Left cardiac atrium (tissue), 4 donors: ENCODE data around the gene AOX1. TPM values are rescaled to one million over a fixed set of nuclear protein-coding genes. Genes with fewer than 3 reads are reported as not detected.
A peak's percentile ranks its signal among the peaks of the same experiment; 100 is the strongest.
"Not testable (repeated sequence)": the region's sequence is repeated elsewhere in the genome, so short reads cannot be mapped to it uniquely, and the experiment has no call there.

Experiments
- ATAC-seq, 2 donors: fragments of 200-7000 bp; cut with Tn5 transposase; one replicate each; pipeline ENCODE4 v1.9.1; 2020; ENCODE audit warnings: mild to moderate bottlenecking in 2 of 2, moderate library complexity in 2 of 2
- DNase-seq: peaks from one replicate; pipeline ENCODE4 v3.0.0-alpha.2; 2020
- intact Hi-C, 2 donors: fragments of 100-400 bp; cut with DNase I; formaldehyde crosslinking; loops; one replicate each; pipeline versions ENCODE4 v1.14.1 to v1.15.1; 2022 to 2023
- total RNA-seq, 2 donors: library from RNA; stranded (reverse); fragmentation: NEBNext Ultra II Directional; extraction: Animal tissue kit (Norgen Biotek cat#: 25700); gene quantifications; one replicate each; pipeline ENCODE4 v1.2.1, GENCODE V29; 2021
- donor health status: DM: no; HTN: yes; CAD: no.
- donor health status: DM: no; HTN: yes; CAD: no; lungs with severe emphysema.
- donor health status: DM: yes; HTN: yes; CAD: no.
- donor health status: Dilated cardiomyopathy.

Gene AOX1
- total RNA-seq, 2 donors from 2014 or later = 16.6 to 27.0 TPM

- no peak for ATAC-seq
- intact Hi-C loops = no loop called here
- no peak for DNase-seq
Measured at GRCh38 chr2:200679535-200679934, 93.7 kb downstream of the AOX1 start.

- DNase-seq (no peak), ATAC-seq (no peak)
- intact Hi-C loops = no loop called here
Measured at GRCh38 chr2:200681697-200682096, 95.9 kb downstream of the AOX1 start.

GRCh38 chr2:200682407-200682806, 96.6 kb downstream of the AOX1 start:
- intact Hi-C loops, ATAC-seq, DNase-seq: not testable (repeated sequence)

DNA sequence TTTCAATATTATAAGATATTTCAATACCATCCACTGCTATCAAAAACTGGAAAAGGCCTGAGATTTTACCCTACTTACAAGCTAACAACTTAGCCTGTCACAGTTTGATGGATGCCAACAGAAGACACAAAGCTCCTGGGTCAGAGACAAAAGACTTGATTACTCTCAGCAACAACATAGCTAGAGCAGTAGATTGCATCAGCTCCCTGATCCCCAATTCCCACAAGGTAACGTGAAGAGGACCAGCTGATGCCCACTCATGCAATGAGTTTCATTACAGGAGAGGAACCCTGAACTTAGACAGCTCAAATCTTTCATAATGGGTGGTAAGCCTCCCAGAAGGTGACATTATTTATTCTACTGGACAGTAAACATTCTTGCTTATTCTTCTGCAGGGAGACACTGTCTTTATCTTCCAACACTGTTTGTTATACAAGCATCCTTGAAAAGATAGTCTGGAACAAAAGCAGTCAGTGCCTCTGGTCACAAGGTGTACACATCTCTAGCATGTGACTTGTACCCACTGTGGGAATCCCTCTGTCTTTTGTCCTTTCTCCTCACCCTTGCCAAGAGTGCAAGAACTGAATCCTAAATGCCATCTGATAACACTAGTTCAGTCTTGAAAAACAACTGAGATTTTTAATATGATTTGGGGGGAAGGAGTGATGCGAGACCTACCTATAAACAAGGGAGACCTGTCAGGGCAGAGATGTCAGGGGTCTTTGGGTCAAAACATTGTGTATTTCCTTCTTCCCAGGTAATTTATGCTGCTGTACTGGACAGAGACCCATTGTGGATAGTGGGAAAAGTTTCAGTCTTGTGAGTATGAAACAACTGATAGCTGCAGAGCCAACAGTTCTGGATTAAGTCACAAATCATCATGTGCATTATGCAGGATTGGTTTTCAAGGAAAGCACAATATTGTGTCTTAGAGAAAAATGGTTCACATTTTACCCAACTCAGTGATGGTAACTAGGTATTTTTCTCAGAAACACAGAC, 102.4 kb downstream of the AOX1 start:
- intact Hi-C loops = no loop called here
- no peak for ATAC-seq
- DNase-seq = no peak

DNA sequence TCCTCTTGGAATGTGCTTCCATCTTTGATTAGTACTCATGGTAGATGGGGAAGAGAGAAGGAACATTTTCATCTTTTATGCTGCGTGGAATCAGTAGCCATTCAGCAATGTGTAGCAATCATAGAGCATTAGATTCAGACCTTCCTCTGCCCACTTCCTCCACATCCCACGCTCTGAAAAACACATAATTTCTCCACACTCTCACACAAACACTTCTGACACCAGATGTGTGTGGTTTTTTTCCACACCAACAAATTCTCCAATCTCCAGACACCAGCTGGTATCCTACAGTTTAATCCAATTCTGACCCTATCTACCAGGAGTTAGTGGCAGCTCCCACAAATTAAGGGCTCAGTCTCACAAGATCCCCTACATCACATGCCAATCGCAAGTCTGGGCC, 103.3 kb downstream of the AOX1 start:
- ATAC-seq (no peak), DNase-seq (no peak)
- intact Hi-C loops = no loop called here

DNA sequence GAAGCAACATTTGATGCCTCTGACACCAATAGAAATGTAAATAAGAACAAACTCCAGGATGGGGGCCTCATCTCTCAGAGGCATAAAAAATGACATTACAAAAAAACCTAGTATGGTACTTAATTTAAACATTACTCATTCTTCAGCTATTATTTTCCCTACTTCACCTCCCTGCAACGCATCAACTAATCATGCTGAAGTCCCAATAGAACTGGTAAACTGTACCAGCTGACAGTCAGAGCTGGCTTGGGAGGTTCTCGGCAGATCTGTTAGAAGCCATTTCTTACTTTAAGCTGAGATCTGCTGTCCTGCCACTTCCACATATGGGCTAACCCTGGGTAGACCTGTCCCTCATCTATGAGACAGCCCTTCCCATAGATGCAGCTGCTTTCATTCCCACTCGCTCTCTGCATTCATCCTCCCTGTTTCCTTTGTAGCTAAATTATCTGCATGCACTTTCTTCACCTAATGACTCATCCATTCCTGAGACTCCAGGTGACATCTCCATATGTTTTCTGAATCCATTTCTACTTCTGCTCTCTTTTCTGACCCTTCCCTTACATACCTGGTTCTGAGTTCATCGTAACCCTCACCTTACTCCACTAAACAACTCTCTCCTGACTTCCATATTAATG, 108.1 kb downstream of the AOX1 start:
- ATAC-seq (peak in 1 of 2 donors; percentile 35), DNase-seq (no peak)
- intact Hi-C loops = no loop called here

- DNase-seq (peak; percentile 45), ATAC-seq (peak; percentile 61 to 80)
- intact Hi-C loops = no loop called here
Measured at GRCh38 chr2:200695191-200695590, 109.4 kb downstream of the AOX1 start.

DNA sequence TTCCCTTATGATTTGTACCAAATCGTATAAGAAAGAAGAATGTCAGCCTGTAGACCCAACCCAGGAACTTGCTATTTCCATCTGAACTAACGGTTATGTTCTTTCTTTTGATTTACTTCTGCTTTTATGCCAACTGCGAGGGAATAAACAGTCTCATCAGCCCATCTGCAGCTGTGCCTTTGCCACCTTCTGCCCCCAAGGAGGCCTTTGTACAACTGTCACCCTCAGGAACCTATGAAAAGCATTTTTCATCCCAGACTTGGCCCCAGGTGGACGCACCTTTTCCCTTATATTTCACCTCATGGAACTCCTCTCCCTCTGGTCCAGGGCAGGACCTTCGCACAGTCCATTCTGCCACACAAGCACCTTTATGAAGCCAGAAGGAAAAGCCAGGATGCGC, 109.8 kb downstream of the AOX1 start:
- no peak for DNase-seq
- intact Hi-C loops = no loop called here
- peak in 1 of 2 donors; percentile 15 for ATAC-seq

GRCh38 chr2:200698217-200698616, 112.4 kb downstream of the AOX1 start:
- intact Hi-C loops = no loop called here
- no peak for DNase-seq
- no peak for ATAC-seq

- intact Hi-C loops = no loop called here
- no peak for ATAC-seq
- DNase-seq = no peak
Measured at GRCh38 chr2:200699310-200699709, 113.5 kb downstream of the AOX1 start.

DNA sequence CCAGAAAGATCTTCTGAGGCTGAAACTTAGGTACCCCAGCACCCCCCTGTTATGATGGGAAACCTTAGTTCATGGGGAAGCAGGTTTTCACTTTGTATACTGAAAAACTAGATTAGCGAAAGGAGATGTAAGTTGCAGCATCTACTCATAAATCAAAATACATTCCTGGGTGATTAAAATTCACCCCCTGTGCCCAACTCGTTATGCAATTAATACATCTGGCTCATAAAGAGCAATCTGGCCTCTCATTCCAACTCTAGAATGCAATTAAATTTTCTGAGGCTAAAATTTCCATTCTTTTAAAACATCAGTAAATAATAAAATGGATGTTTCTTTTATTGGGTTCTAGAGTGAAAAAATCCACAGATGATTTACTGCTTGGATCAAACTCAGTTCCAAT, 115.0 kb downstream of the AOX1 start:
- DNase-seq (no peak), ATAC-seq (no peak)
- intact Hi-C loops = loop anchor here in 1 of 2 donors (2.0 to 5.0 kb wide), 2 partner anchors 124 to 724 kb away; no protein-coding TSS in a partner anchor

GRCh38 chr2:200702044-200702443, 116.2 kb downstream of the AOX1 start:
- intact Hi-C loops = loop anchor here in 1 of 2 donors (5.0 kb wide), 1 partner anchor 725 kb away; no protein-coding TSS in a partner anchor
- no peak for DNase-seq
- no peak for ATAC-seq

GRCh38 chr2:200702646-200703118, 116.9 kb downstream of the AOX1 start:
- intact Hi-C loops = loop anchor here in 1 of 2 donors (5.0 kb wide), 1 partner anchor 725 kb away; no protein-coding TSS in a partner anchor
- DNase-seq (no peak), ATAC-seq (no peak)

DNA sequence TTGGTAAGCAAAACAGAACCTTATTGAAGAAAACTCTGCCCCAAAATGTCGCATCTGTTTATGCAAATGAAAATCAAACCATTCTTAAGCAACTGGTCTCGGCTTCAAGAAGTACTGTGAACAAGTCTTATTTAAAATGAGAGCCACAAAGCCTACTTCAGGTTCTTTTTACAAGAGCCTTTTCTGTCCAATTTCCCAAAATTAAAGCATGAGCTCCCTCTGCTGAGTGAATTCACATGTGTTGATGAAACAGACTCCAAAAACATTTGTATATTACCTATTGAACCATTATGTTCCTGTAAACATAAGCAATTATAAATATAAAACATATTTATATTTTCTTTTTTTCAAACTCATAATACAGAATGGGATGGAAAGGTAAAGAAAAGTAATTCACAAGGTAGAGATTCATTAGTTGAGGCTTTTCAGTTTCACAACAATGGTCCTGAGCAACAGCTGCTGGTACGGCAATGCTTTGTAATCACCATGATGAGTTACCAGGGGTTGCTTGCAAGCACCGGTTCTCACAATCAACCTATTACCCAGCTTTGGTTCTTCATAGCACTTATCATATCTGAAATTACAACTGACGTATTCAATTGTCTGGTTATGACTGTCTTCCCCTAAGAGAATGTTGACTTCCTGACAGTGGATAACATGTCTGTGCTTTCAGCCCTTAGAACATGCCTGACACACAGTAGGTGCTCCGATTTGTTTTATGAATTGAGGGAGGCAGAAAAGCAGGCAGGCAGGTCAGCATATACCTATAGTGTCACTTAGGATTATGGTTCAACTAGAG, 117.5 kb downstream of the AOX1 start:
- intact Hi-C loops = loop anchor here in 1 of 2 donors (5.0 kb wide), 1 partner anchor 726 kb away; no protein-coding TSS in a partner anchor
- ATAC-seq (peak; percentile 46 to 55), DNase-seq (no peak)

- ATAC-seq = no peak
- intact Hi-C loops = loop anchor here in 1 of 2 donors (5.0 kb wide), 1 partner anchor 727 kb away; no protein-coding TSS in a partner anchor
- no peak for DNase-seq
Measured at GRCh38 chr2:200703926-200704637, 118.3 kb downstream of the AOX1 start.

- intact Hi-C loops = no loop called here
- DNase-seq (no peak), ATAC-seq (peak; percentile 27 to 55)
Measured at GRCh38 chr2:200705305-200706041, 119.7 kb downstream of the AOX1 start.

DNA sequence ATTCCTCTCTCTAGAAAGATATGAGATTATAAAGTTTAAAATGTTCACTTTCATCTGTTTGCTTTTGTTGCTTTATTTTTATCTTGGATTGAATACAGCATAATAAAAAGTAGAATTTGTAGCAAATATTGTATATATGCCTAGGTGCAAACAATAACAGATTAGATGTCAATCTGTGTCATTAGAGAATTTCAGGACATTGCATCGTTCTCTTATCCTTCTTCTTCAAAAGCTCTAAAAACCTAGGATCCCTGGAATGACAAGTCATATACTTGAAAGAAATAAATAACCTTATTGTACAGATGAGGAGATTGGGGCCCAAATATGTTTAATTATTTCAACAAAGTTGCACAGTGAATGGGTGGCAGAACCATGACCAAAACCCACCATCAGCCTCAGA, 123.1 kb downstream of the AOX1 start:
- ATAC-seq = no peak
- DNase-seq = no peak
- intact Hi-C loops = no loop called here
